ENCODE data around the gene TRAPPC4.
"Not testable (repeated sequence)": the region's sequence is repeated elsewhere in the genome, so short reads cannot be mapped to it uniquely, and the experiment has no call there.

The TRAPPC4 gene

GRCh38 chr11:119034813-119035212 is 16.2 kb downstream of the TRAPPC4 start:
- no peak for DNase-seq (ENCODE audit: low read depth)

GRCh38 chr11:119038884-119039283 is 20.3 kb downstream of the TRAPPC4 start:
- no peak for DNase-seq (ENCODE audit: low read depth)

- not testable (repeated sequence) for DNase-seq (ENCODE audit: low read depth)
Observed at GRCh38 chr11:119039471-119039870, 20.9 kb downstream of the TRAPPC4 start.

- no peak for DNase-seq (ENCODE audit: low read depth)
Observed at GRCh38 chr11:119041821-119042514, 23.4 kb downstream of the TRAPPC4 start.

GRCh38 chr11:119042927-119043326 is 24.4 kb downstream of the TRAPPC4 start:
- no peak for DNase-seq (ENCODE audit: low read depth)

- DNase-seq (ENCODE audit: low read depth) = no peak
Observed at GRCh38 chr11:119044708-119045107, 26.1 kb downstream of the TRAPPC4 start.

- no peak for DNase-seq (ENCODE audit: low read depth)
Observed at GRCh38 chr11:119046489-119046888, 27.9 kb downstream of the TRAPPC4 start.

- no peak for DNase-seq (ENCODE audit: low read depth)
Observed at GRCh38 chr11:119047205-119047604, 28.6 kb downstream of the TRAPPC4 start.

GRCh38 chr11:119048644-119049043 is 30.1 kb downstream of the TRAPPC4 start:
- no peak for DNase-seq (ENCODE audit: low read depth)

GRCh38 chr11:119049081-119049480 is 30.5 kb downstream of the TRAPPC4 start:
- no peak for DNase-seq (ENCODE audit: low read depth)

- no peak for DNase-seq (ENCODE audit: low read depth)
Observed at GRCh38 chr11:119051440-119052162, 33.0 kb downstream of the TRAPPC4 start.

- DNase-seq (ENCODE audit: low read depth) = no peak
Observed at GRCh38 chr11:119052163-119052814, 33.7 kb downstream of the TRAPPC4 start.

- DNase-seq (ENCODE audit: low read depth) = no peak
Observed at GRCh38 chr11:119054418-119054817, 35.9 kb downstream of the TRAPPC4 start.

GRCh38 chr11:119055901-119056300 is 37.3 kb downstream of the TRAPPC4 start:
- DNase-seq (ENCODE audit: low read depth) = no peak

GRCh38 chr11:119056421-119056999 is 37.9 kb downstream of the TRAPPC4 start:
- DNase-seq (ENCODE audit: low read depth) = no peak

GRCh38 chr11:119057000-119057769 is 38.6 kb downstream of the TRAPPC4 start, which contains the start of gene HYOU1:
Gene HYOU1, minus strand, starts transcription at chr11:119057205. Its CDS starts 1,045 bp downstream, at chr11:119056160.
- DNase-seq (ENCODE audit: low read depth) = peak; percentile 54

GRCh38 chr11:119059128-119059527 is 40.6 kb downstream of the TRAPPC4 start:
- not testable (repeated sequence) for DNase-seq (ENCODE audit: low read depth)

- no peak for DNase-seq (ENCODE audit: low read depth)
Observed at GRCh38 chr11:119061256-119061655, 42.7 kb downstream of the TRAPPC4 start.

- no peak for DNase-seq (ENCODE audit: low read depth)
Observed at GRCh38 chr11:119062779-119063178, 44.2 kb downstream of the TRAPPC4 start.

GRCh38 chr11:119065369-119065768 is 46.8 kb downstream of the TRAPPC4 start:
- no peak for DNase-seq (ENCODE audit: low read depth)

GRCh38 chr11:119067371-119068222 is 49.0 kb downstream of the TRAPPC4 start, which contains the start of gene VPS11:
Gene VPS11, plus strand, starts transcription at chr11:119067818. Its CDS starts 6 bp downstream, at chr11:119067824.
- DNase-seq (ENCODE audit: low read depth) = peak; percentile 66
